GM23338 (cell line): ENCODE measurements around the gene OR10A4. TPM values are rescaled to one million over a fixed set of nuclear protein-coding genes. Genes with fewer than 3 reads are reported as not detected.

Experiments
- ATAC-seq: fragments of 200-7000 bp; cut with Tn5 transposase; 3 replicates; pipeline ENCODE4 v1.9.1; 2020
- DNase-seq: peaks from one replicate; pipeline ENCODE4 v3.0.0-alpha.2; 2015; ENCODE audit warnings: low spot score
- H2AFZ ChIP-seq: fragments of 200-600 bp; sonication (generic); 2 replicates; pipeline ENCODE4 v1.8.0; 2016; ENCODE audit warnings: antibody characterized with exemption, mild to moderate bottlenecking, moderate library complexity
- H3F3A ChIP-seq: fragments of 200-600 bp; sonication (generic); replicated peaks from 2 replicates; pipeline ENCODE4 v1.8.0; 2017; ENCODE audit warnings: antibody characterized with exemption, mixed run types, low read depth
- H3K27ac ChIP-seq: fragments of 200-600 bp; sonication (generic); 2 replicates; pipeline ENCODE4 v1.6.1; 2016; ENCODE audit warnings: low read depth
- H3K27me3 ChIP-seq: fragments of 200-600 bp; sonication (generic); 2 replicates; pipeline ENCODE4 v1.8.0; 2016; ENCODE audit warnings: mild to moderate bottlenecking, mixed run types, moderate library complexity; ENCODE audit not compliant: insufficient read depth
- H3K36me3 ChIP-seq: fragments of 200-600 bp; sonication (generic); 2 replicates; pipeline ENCODE4 v1.8.0; 2016; ENCODE audit warnings: mild to moderate bottlenecking; ENCODE audit not compliant: insufficient read depth
- H3K4me1 ChIP-seq: fragments of 200-600 bp; sonication (generic); 2 replicates; pipeline ENCODE4 v1.8.0; 2016; ENCODE audit warnings: mild to moderate bottlenecking, moderate library complexity; ENCODE audit not compliant: insufficient read depth
- H3K4me2 ChIP-seq: fragments of 200-600 bp; sonication (generic); 2 replicates; pipeline ENCODE4 v1.7.1; 2017; ENCODE audit warnings: mixed run types
- H3K4me3 ChIP-seq: fragments of 200-600 bp; sonication (generic); 2 replicates; pipeline ENCODE4 v1.6.1; 2016; ENCODE audit warnings: mixed run types
- H3K79me2 ChIP-seq: fragments of 200-600 bp; sonication (generic); replicated peaks from 2 replicates; pipeline ENCODE4 v1.8.0; 2017; ENCODE audit warnings: mild to moderate bottlenecking; ENCODE audit not compliant: insufficient read depth
- H3K9me2 ChIP-seq: fragments of 200-600 bp; sonication (generic); 2 replicates; pipeline ENCODE4 v1.8.0; 2017; ENCODE audit not compliant: insufficient read depth
- H4K20me1 ChIP-seq: fragments of 200-600 bp; sonication (generic); replicated peaks from 2 replicates; pipeline ENCODE4 v1.8.0; 2017; ENCODE audit warnings: mild to moderate bottlenecking; ENCODE audit not compliant: insufficient read depth
- H3K27ac Mint-ChIP-seq: 2 replicates; pipeline ENCODE4 v1.8.0; 2020; ENCODE audit warnings: inconsistent platforms, mild to moderate bottlenecking, moderate library complexity, mixed read lengths
- H3K27me3 Mint-ChIP-seq: 3 replicates; pipeline ENCODE4 v1.8.0; 2022; ENCODE audit warnings: low read depth, mild to moderate bottlenecking, moderate library complexity, mixed read lengths, inconsistent platforms; ENCODE audit not compliant: insufficient read depth, poor library complexity
- H3K36me3 Mint-ChIP-seq: 3 replicates; pipeline ENCODE4 v1.8.0; 2021; ENCODE audit warnings: low read depth, mild to moderate bottlenecking, inconsistent platforms, moderate library complexity, mixed read lengths
- H3K4me1 Mint-ChIP-seq: 3 replicates; pipeline ENCODE4 v1.8.0; 2020; ENCODE audit warnings: mild to moderate bottlenecking, inconsistent platforms, mixed read lengths
- H3K4me3 Mint-ChIP-seq: 3 replicates; pipeline ENCODE4 v1.8.0; 2021; ENCODE audit warnings: moderate library complexity, mild to moderate bottlenecking, inconsistent platforms, mixed read lengths
- H3K9me3 Mint-ChIP-seq: 3 replicates; pipeline ENCODE4 v1.8.0; 2020; ENCODE audit warnings: moderate library complexity, mild to moderate bottlenecking, inconsistent platforms, mixed read lengths
- CREB1 ChIP-seq: fragments of 250-450 bp; sonication (Bioruptor Pico); IDR thresholded peaks from 2 replicates; pipeline ENCODE4 v1.5.0; 2020; ENCODE audit warnings: low read depth, mild to moderate bottlenecking, moderate library complexity
- CTCF ChIP-seq, 2 experiments: fragments of 200-600 bp in 1 of 2; sonication (generic) in 1 of 2; conservative IDR thresholded peaks; 2 replicates each; pipeline versions ENCODE4 v1.5.1 to v1.6.1; 2016 to 2017; ENCODE audit warnings: antibody characterized with exemption in 2 of 2, low read depth in 2 of 2, mild to moderate bottlenecking in 2 of 2, moderate library complexity in 1 of 2
- ETS1 ChIP-seq: IDR thresholded peaks from 2 replicates; pipeline ENCODE4 v1.6.1; 2016; ENCODE audit warnings: antibody characterized with exemption
- EZH2 ChIP-seq: fragments of 200-600 bp; sonication (generic); IDR thresholded peaks from one replicate; pipeline ENCODE4 v1.8.0; 2017; ENCODE audit warnings: antibody characterized with exemption, mild to moderate bottlenecking, low read depth; ENCODE audit not compliant: unreplicated experiment
- EZH2phosphoT487 ChIP-seq: fragments of 200-600 bp; sonication (generic); IDR thresholded peaks from one replicate; pipeline ENCODE4 v1.8.1; 2018; ENCODE audit warnings: antibody characterized with exemption; ENCODE audit not compliant: unreplicated experiment
- JUNB ChIP-seq: IDR thresholded peaks from one replicate; pipeline ENCODE4 v1.6.1; 2016; ENCODE audit warnings: antibody characterized with exemption; ENCODE audit not compliant: unreplicated experiment
- NANOG ChIP-seq: IDR thresholded peaks from 2 replicates; pipeline ENCODE4 v1.6.1; 2016; ENCODE audit warnings: antibody characterized with exemption, borderline replicate concordance
- POLR2AphosphoS5 ChIP-seq: IDR thresholded peaks from 2 replicates; pipeline ENCODE4 v1.6.1; 2016; ENCODE audit warnings: antibody characterized with exemption, low read depth
- REST ChIP-seq: IDR thresholded peaks from one replicate; pipeline ENCODE4 v1.6.1; 2018; ENCODE audit warnings: antibody characterized with exemption; ENCODE audit not compliant: unreplicated experiment
- STAT1 ChIP-seq: IDR thresholded peaks from one replicate; pipeline ENCODE4 v1.6.1; 2016; ENCODE audit warnings: antibody characterized with exemption; ENCODE audit not compliant: unreplicated experiment
- ZNF114 ChIP-seq: fragments of 250-450 bp; sonication (Bioruptor Pico); IDR thresholded peaks from 2 replicates; pipeline ENCODE4 v1.5.0; 2020; ENCODE audit warnings: mild to moderate bottlenecking, moderate library complexity
- ZNF331 ChIP-seq: fragments of 250-450 bp; sonication (Bioruptor Pico); IDR thresholded peaks from 2 replicates; pipeline ENCODE4 v1.5.0; 2020; ENCODE audit warnings: low read depth, mild to moderate bottlenecking, moderate library complexity
- polyA plus RNA-seq: library from polyadenylated mRNA; unstranded; fragments of >200 nt; fragmentation: Nextera tagmentation; extraction: Ambion mirVana; gene quantifications from 2 replicates; pipeline ENCODE4 v1.2.1, GENCODE V29; 2016
- total RNA-seq: library from RNA; depleted of rRNA; stranded (reverse); fragments of >200 nt; shearing (Covaris generic); gene quantifications from 2 replicates; pipeline ENCODE4 v1.2.3, GENCODE V29; 2014

OR10A4 gene
- total and polyA plus RNA-seq, 2 experiments from 2014 or later = 0.21 TPM; not detected in 1

GRCh38 chr11:6844356-6844755 lies 32.1 kb upstream of the OR10A4 start:
- Mint-ChIP-seq H3K4me1 (peaks cover 18% of the 10 kb centered on the region), H3K9me3 (peaks cover 6% of the 10 kb centered on the region), H3K27ac (no peak overlapping the region), H3K36me3 (0 out of 3 replicates have a peak, but pooled peaks cover 6% of the 10 kb centered on the region), H3K27me3 (peaks cover 1% of the 10 kb centered on the region), H3K4me3 (no peak overlapping the region)
- Histone ChIP-seq H4K20me1 (no peaks in the 10 kb centered on the region), H3K4me3 (no peak overlapping the region), H3K4me2 (no peak overlapping the region), H3K27me3 (no peaks in the 10 kb centered on the region), H3K79me2 (no peaks in the 10 kb centered on the region), H3K36me3 (no peaks in the 10 kb centered on the region), H3K9me2 (peaks cover 21% of the 10 kb centered on the region; the same call in 1 of the 2 replicates), H3F3A (no peaks in the 10 kb centered on the region), H3K27ac (no peak overlapping the region), H2AFZ (no peak overlapping the region), H3K4me1 (peaks cover 15% of the 10 kb centered on the region; the same call in 1 of the 2 replicates)
- TF ChIP-seq POLR2AphosphoS5 (no peak), ZNF331 (CRISPR knock-in tag) (no peak), CTCF (conservative IDR thresholded peaks at IDR 0.05; ENCODE audit: low read depth in 2 of 2) (no peak), JUNB (no peak), EZH2phosphoT487 (no peak), ZNF114 (CRISPR knock-in tag) (no peak), CREB1 (CRISPR knock-in tag) (no peak), NANOG (no peak), ETS1 (no peak)
- no peak for ATAC-seq
- DNase-seq = no peak

- Histone ChIP-seq H3K36me3 (no peaks in the 10 kb centered on the region), H2AFZ (no peak within 1 kb of the TSS), H3K27ac (no peak within 1 kb of the TSS), H3K9me2 (peaks cover 21% of the 10 kb centered on the region; the same call in 1 of the 2 replicates), H4K20me1 (no peaks in the 10 kb centered on the region), H3K27me3 (no peaks in the 10 kb centered on the region), H3K4me1 (peaks cover 15% of the 10 kb centered on the region; the same call in 1 of the 2 replicates), H3F3A (no peaks in the 10 kb centered on the region), H3K79me2 (no peaks in the 10 kb centered on the region), H3K4me3 (no peak within 1 kb of the TSS), H3K4me2 (no peak within 1 kb of the TSS)
- DNase-seq = no peak
- peaks cover 1% of the 10 kb centered on the region for H3K27me3 Mint-ChIP-seq
- peaks cover 8% of the 10 kb centered on the region; the same call in 2 of the 3 replicates for H3K36me3 Mint-ChIP-seq
- H3K4me3 Mint-ChIP-seq = no peak within 1 kb of the TSS
- ATAC-seq = no peak
- H3K4me1 Mint-ChIP-seq = peaks cover 18% of the 10 kb centered on the region
- peaks cover 9% of the 10 kb centered on the region for H3K9me3 Mint-ChIP-seq
- H3K27ac Mint-ChIP-seq = no peak within 1 kb of the TSS; the same call in 1 of the 2 replicates
- TF ChIP-seq CREB1 (CRISPR knock-in tag) (no peak), JUNB (no peak), ZNF331 (CRISPR knock-in tag) (no peak), ETS1 (no peak), POLR2AphosphoS5 (no peak), STAT1 (no peak), EZH2phosphoT487 (no peak), NANOG (no peak), CTCF (conservative IDR thresholded peaks at IDR 0.05; ENCODE audit: low read depth in 2 of 2) (no peak), REST (no peak), EZH2 (no peak)
These were observed 31.0 kb upstream of the OR10A4 start, which contains the start of gene OR10A5 for GRCh38 chr11:6845383-6845782. Gene OR10A5 (plus strand): TSS chr11:6845683. CDS start chr11:6845683, 0 bp downstream.
